OCI-LY7 (cell line): ENCODE results near the gene STRADA. TPM values are rescaled to one million over a fixed set of nuclear protein-coding genes. Genes with fewer than 3 reads are reported as not detected.
A peak's percentile ranks its signal among the peaks of the same experiment; 100 is the strongest.

Source experiments
- BruUV-seq: library from RNA; stranded (reverse); fragments of 400-500 nt; replicated peaks from 2 replicates; lab custom pipeline; 2021; lab: Mats Ljungman, UMichigan
- CTCF ChIA-PET: fragments of 300-600 bp; sonication (Branson Sonifier 250); formaldehyde crosslinking; loops from one replicate; lab custom pipeline; 2022; ENCODE audit warnings: antibody characterized with exemption; ENCODE audit not compliant: unreplicated experiment; lab: Charles Lee
- POLR2A ChIA-PET: fragments of 300-600 bp; sonication (Branson Sonifier 250); formaldehyde crosslinking; loops from one replicate; lab custom pipeline; 2022; ENCODE audit warnings: antibody characterized with exemption; lab: Charles Lee
- DNase-seq: peaks from one replicate; pipeline ENCODE4 v3.0.0-alpha.2; 2015; ENCODE audit warnings: low spot score
- H2AFZ ChIP-seq: fragments of 200-600 bp; sonication (generic), shearing (Covaris generic); 2 replicates; pipeline ENCODE4 v1.6.1; 2014; ENCODE audit warnings: mild to moderate bottlenecking, antibody characterized with exemption, low read length, moderate library complexity
- H3K27ac ChIP-seq: fragments of 200-600 bp; sonication (generic); 2 replicates; pipeline ENCODE4 v1.5.1; 2014; ENCODE audit warnings: mixed run types, low read depth, mild to moderate bottlenecking, moderate library complexity, low read length, inconsistent platforms; ENCODE audit not compliant: poor library complexity, severe bottlenecking
- H3K36me3 ChIP-seq: fragments of 200-600 bp; sonication (generic); 2 replicates; pipeline ENCODE4 v1.6.1; 2014; ENCODE audit warnings: mild to moderate bottlenecking, antibody characterized with exemption, low read length, moderate library complexity, mixed read lengths; ENCODE audit not compliant: insufficient read depth
- H3K4me1 ChIP-seq: fragments of 200-600 bp; sonication (generic); 2 replicates; pipeline ENCODE4 v1.5.1; 2014; ENCODE audit warnings: mild to moderate bottlenecking, low read length; ENCODE audit not compliant: insufficient read depth, poor library complexity, severe bottlenecking
- H3K4me2 ChIP-seq: fragments of 200-600 bp; sonication (generic); 2 replicates; pipeline ENCODE4 v1.6.1; 2014; ENCODE audit warnings: mild to moderate bottlenecking, low read length
- H3K4me3 ChIP-seq: fragments of 200-600 bp; sonication (generic); 2 replicates; pipeline ENCODE4 v1.5.1; 2014; ENCODE audit warnings: mild to moderate bottlenecking, low read depth, low read length; ENCODE audit not compliant: poor library complexity, severe bottlenecking
- H3K79me2 ChIP-seq: fragments of 200-600 bp; sonication (generic); 2 replicates; pipeline ENCODE4 v1.6.1; 2016; ENCODE audit warnings: low read depth, mild to moderate bottlenecking, low read length, moderate library complexity, mixed read lengths; ENCODE audit not compliant: insufficient read depth
- H3K9me2 ChIP-seq: fragments of 200-600 bp; sonication (generic); 2 replicates; pipeline ENCODE4 v1.6.1; 2016; ENCODE audit warnings: mild to moderate bottlenecking, low read length, mixed read lengths; ENCODE audit not compliant: insufficient read depth
- H3K9me3 ChIP-seq: fragments of 200-600 bp; sonication (generic); 2 replicates; pipeline ENCODE4 v1.6.1; 2014; ENCODE audit warnings: mild to moderate bottlenecking, mixed run types, low read length, mixed read lengths
- H4K20me1 ChIP-seq: fragments of 200-600 bp; sonication (generic); 2 replicates; pipeline ENCODE4 v1.6.1; 2014; ENCODE audit warnings: mild to moderate bottlenecking, antibody characterized with exemption, low read length, moderate library complexity, mixed read lengths; ENCODE audit not compliant: insufficient read depth
- EZH2phosphoT487 ChIP-seq: fragments of 200-600 bp; sonication (generic); IDR thresholded peaks from 2 replicates; pipeline ENCODE4 v1.6.1; 2018; ENCODE audit warnings: low read depth, borderline replicate concordance, mild to moderate bottlenecking, mixed run types, antibody characterized with exemption, low read length, moderate library complexity, mixed read lengths
- intact Hi-C: fragments of 100-400 bp; cut with micrococcal nuclease; formaldehyde crosslinking; loops from one replicate; pipeline ENCODE4 v1.10.0; 2022; ENCODE audit not compliant: unreplicated experiment
- total RNA-seq, 2 experiments: library from RNA; depleted of rRNA in 1 of 2; stranded (reverse); fragments of >200 nt in 1 of 2; shearing (Covaris generic) in 1 of 2; gene quantifications; 2 replicates each; pipeline ENCODE4 v1.2.3, GENCODE V29; 2014 to 2022
- TF ChIP-seq, protein P1 (sequence below): fragments of 200-600 bp; sonication (generic); conservative IDR thresholded peaks from 2 replicates; pipeline ENCODE4 v1.5.1; 2014; ENCODE audit warnings: mild to moderate bottlenecking, antibody characterized with exemption, low read length, moderate library complexity, mixed read lengths

Gene STRADA
- total RNA-seq, 2 experiments from 2014 or later = 31.9 to 68.0 TPM

DNA sequence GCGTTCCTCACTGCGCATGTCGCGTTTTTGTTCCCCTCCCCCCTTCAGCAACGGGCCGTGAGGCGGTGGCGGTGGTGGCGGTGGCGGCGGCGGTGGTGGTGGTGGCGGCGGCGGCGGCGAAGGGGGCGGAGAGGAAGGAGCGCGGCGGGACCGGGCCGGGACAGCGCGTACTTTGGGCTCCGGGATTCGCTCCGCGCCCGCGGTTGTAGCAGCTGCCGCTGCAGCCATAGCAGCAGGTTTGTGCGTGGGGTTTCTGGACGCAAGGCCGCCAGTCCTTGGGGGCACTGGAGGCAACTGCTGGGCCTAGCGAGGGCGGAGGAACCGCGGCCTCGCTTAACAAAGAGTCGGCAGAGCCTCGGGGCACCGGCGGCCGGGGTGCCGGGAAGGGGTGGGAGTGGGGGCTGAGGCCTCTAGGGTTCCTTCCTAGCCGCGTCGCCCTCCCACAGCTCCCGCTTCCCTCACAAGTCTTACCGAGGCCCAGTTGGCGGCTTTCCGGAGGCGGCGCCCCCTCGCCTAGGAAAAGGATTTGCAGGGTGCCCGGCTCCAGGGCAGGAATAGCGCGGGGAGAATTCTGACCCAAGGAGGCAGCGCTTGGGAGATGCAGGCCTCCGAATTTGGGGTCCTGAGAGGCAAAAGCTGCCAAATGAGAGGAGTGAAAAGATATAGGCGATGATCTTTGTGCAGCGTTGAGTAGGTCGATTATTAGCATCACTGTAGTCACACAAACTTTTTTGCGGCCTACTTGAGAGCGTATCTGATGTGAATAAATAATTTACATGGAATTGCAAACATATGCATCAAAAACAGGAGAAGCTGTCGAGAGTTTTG is 32.8 kb upstream of the STRADA start, which contains the start of gene DDX42:
TSS of gene DDX42 (plus strand) at position 30 of the 828 bp plus-strand sequence. CDS start 12,880 bp downstream, outside the sequence.
- intact Hi-C loops = loop anchor here (10.0 kb wide), 2 partner anchors 150 to 220 kb away; partner anchors contain the start of genes DCAF7 and MAP3K3
- no TSS peak for BruUV-seq
- POLR2A ChIA-PET = interaction anchor here (0.8 to 2.6 kb wide), 8 partner anchors 7 to 76 kb away, joined by 3 to 11 read pairs (median 4); no protein-coding TSS in a partner anchor
- CTCF ChIA-PET = interaction anchor here (0.7 kb wide), 1 partner anchor 140 kb away, joined by 3 read pairs; no protein-coding TSS in a partner anchor
- H3K4me3 ChIP-seq = peak within 1 kb of the TSS; percentile 90
- H3K4me2 ChIP-seq = peak within 1 kb of the TSS; percentile 83
- H3K27ac ChIP-seq = peak within 1 kb of the TSS; percentile 93
- peaks cover 92% of the 10 kb centered on the region for H3K79me2 ChIP-seq
- H3K9me3 ChIP-seq = no peaks in the 10 kb centered on the region
- H3K4me1 ChIP-seq = peaks cover 31% of the 10 kb centered on the region
- H3K9me2 ChIP-seq = no peaks in the 10 kb centered on the region
- H3K36me3 ChIP-seq = peaks cover 71% of the 10 kb centered on the region
- TF ChIP-seq, protein P1, sequence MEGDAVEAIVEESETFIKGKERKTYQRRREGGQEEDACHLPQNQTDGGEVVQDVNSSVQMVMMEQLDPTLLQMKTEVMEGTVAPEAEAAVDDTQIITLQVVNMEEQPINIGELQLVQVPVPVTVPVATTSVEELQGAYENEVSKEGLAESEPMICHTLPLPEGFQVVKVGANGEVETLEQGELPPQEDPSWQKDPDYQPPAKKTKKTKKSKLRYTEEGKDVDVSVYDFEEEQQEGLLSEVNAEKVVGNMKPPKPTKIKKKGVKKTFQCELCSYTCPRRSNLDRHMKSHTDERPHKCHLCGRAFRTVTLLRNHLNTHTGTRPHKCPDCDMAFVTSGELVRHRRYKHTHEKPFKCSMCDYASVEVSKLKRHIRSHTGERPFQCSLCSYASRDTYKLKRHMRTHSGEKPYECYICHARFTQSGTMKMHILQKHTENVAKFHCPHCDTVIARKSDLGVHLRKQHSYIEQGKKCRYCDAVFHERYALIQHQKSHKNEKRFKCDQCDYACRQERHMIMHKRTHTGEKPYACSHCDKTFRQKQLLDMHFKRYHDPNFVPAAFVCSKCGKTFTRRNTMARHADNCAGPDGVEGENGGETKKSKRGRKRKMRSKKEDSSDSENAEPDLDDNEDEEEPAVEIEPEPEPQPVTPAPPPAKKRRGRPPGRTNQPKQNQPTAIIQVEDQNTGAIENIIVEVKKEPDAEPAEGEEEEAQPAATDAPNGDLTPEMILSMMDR = peak; percentile 44; the same call in 1 of the 2 replicates
- no peak for TF ChIP-seq EZH2phosphoT487
- H2AFZ ChIP-seq = peak within 1 kb of the TSS; percentile 65; the same call in 1 of the 2 replicates
- DNase-seq = peak; percentile 69
- peaks cover 35% of the 10 kb centered on the region for H4K20me1 ChIP-seq

DNA sequence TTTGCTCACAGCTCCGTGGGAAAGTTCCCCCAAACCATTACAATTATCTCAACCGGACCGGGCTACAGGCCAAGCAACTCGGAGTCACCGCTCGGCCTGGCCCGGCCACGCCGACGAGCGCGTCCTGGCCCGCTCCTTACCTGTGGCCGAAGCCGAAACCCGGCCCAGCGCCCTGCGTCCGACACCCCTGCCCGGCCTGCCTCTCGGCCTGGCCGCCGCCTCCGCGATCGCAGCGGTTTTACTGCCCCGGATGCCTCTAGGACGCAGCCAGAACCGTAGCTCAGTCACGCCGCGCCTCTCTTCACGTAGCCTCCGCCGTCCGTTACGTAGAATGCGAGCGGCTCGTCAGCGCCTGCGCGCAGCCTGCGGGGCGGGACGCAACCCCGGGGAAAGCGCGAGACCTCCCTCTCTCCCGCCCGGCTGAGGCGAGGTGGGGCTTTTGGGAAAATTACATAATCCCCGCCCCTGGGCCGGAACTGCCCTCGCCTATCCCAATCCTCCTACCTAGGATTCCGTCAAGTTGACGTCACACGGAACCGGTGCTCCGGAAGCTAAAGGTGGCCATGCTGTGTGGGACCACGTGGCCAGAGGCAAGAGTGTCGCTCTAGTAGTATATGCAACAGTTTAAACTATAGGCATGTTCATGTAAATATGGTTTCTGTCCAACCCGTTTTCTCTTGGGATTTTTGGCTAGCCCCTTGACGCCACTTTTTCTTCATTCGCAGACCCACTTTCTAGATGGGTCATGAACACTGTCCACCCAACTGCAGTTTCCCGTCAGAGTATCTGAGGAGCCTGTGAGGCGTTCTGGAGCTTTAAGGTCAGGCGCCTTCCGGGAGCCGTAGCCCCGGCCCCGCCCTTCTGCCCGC is 31.9 kb upstream of the STRADA start, which contains the start of gene CCDC47:
TSS of gene CCDC47 (minus strand) at position 326 of the 869 bp plus-strand sequence. CDS start 7,422 bp downstream, outside the sequence.
- CTCF ChIA-PET = interaction anchor here (0.7 kb wide), 1 partner anchor 140 kb away, joined by 3 read pairs; no protein-coding TSS in a partner anchor
- Histone ChIP-seq H3K36me3 (peaks cover 69% of the 10 kb centered on the region), H2AFZ (peak within 1 kb of the TSS; percentile 65; the same call in 1 of the 2 replicates), H3K4me1 (peaks cover 31% of the 10 kb centered on the region), H3K79me2 (peaks cover 92% of the 10 kb centered on the region), H3K9me3 (no peaks in the 10 kb centered on the region), H3K9me2 (no peaks in the 10 kb centered on the region), H3K27ac (peak within 1 kb of the TSS; percentile 93), H4K20me1 (peaks cover 35% of the 10 kb centered on the region), H3K4me3 (peak within 1 kb of the TSS; percentile 90), H3K4me2 (peak within 1 kb of the TSS; percentile 83)
- POLR2A ChIA-PET = interaction anchor here (0.7 to 2.6 kb wide), 10 partner anchors 8 to 72 kb away, joined by 3 to 11 read pairs (median 4); no protein-coding TSS in a partner anchor
- TF ChIP-seq, protein P1 = no peak
- TF ChIP-seq EZH2phosphoT487 = no peak
- intact Hi-C loops = loop anchor here (1.0 to 10.0 kb wide), 7 partner anchors 32 to 219 kb away; partner anchors contain the start of genes DCAF7, FTSJ3, MAP3K3 and PSMC5
- DNase-seq = peak; percentile 99
- BruUV-seq = no TSS peak
